GM21390 (cell line): ENCODE results near the gene ZNF124.
A peak's percentile ranks its signal among the peaks of the same experiment; 100 is the strongest.
"Not testable (repeated sequence)": the region's sequence is repeated elsewhere in the genome, so short reads cannot be mapped to it uniquely, and the experiment has no call there.

Experiments used
- ATAC-seq: cut with Tn5 transposase; IDR thresholded peaks from one replicate; pipeline ENCODE4 v1.9.1; 2021; ENCODE audit not compliant: unreplicated experiment

Gene ZNF124

GRCh38 chr1:247171875-247172563 lies at the start of gene ZNF124:
Gene ZNF124 (minus strand): TSS chr1:247172020. CDS start chr1:247171877, 143 bp downstream.
- ATAC-seq: peak; percentile 98

- ATAC-seq: not testable (repeated sequence)
These were observed 48.5 kb upstream of the ZNF124 start for GRCh38 chr1:247220280-247220679.

GRCh38 chr1:247218121-247218651 lies 46.4 kb upstream of the ZNF124 start:
- no peak for ATAC-seq

GRCh38 chr1:247216261-247216660 lies 44.4 kb upstream of the ZNF124 start:
- ATAC-seq: no peak

GRCh38 chr1:247212627-247213617 lies 41.1 kb upstream of the ZNF124 start:
- no peak for ATAC-seq

GRCh38 chr1:247212012-247212411 lies 40.2 kb upstream of the ZNF124 start:
- ATAC-seq: peak; percentile 55

GRCh38 chr1:247211339-247211738 lies 39.5 kb upstream of the ZNF124 start:
- ATAC-seq: no peak

GRCh38 chr1:247210376-247211117 lies 38.7 kb upstream of the ZNF124 start:
- peak; percentile 83 for ATAC-seq

GRCh38 chr1:247210062-247210375 lies 38.2 kb upstream of the ZNF124 start:
- ATAC-seq: peak; percentile 5

GRCh38 chr1:247209396-247209795 lies 37.6 kb upstream of the ZNF124 start:
- no peak for ATAC-seq

GRCh38 chr1:247204177-247204647 lies 32.4 kb upstream of the ZNF124 start:
- ATAC-seq: no peak

GRCh38 chr1:247198781-247199180 lies 27.0 kb upstream of the ZNF124 start:
- no peak for ATAC-seq

- no peak for ATAC-seq
These were observed 22.1 kb upstream of the ZNF124 start for GRCh38 chr1:247193958-247194357.

- ATAC-seq: no peak
These were observed 18.4 kb upstream of the ZNF124 start for GRCh38 chr1:247189981-247190798.

- ATAC-seq: no peak
These were observed 13.8 kb upstream of the ZNF124 start for GRCh38 chr1:247185667-247186066.

- no peak for ATAC-seq
These were observed 12.4 kb upstream of the ZNF124 start for GRCh38 chr1:247184254-247184653.

GRCh38 chr1:247182994-247183393 lies 11.2 kb upstream of the ZNF124 start:
- no peak for ATAC-seq

- no peak for ATAC-seq
These were observed 8.8 kb upstream of the ZNF124 start for GRCh38 chr1:247180581-247180980.

GRCh38 chr1:247177755-247178154 lies 5.9 kb upstream of the ZNF124 start:
- no peak for ATAC-seq

- no peak for ATAC-seq
These were observed 3.6 kb upstream of the ZNF124 start for GRCh38 chr1:247175458-247175857.
